ENCODE measurements around the gene NLK. TPM values are rescaled to one million over a fixed set of nuclear protein-coding genes. Genes with fewer than 3 reads are reported as not detected.

Gene NLK
- total and polyA plus RNA-seq, 2 of the 13 experiments (the other 11 are each of a cell fraction or from before 2014, with no cell fraction given): 13.4 to 14.6 TPM

DNA sequence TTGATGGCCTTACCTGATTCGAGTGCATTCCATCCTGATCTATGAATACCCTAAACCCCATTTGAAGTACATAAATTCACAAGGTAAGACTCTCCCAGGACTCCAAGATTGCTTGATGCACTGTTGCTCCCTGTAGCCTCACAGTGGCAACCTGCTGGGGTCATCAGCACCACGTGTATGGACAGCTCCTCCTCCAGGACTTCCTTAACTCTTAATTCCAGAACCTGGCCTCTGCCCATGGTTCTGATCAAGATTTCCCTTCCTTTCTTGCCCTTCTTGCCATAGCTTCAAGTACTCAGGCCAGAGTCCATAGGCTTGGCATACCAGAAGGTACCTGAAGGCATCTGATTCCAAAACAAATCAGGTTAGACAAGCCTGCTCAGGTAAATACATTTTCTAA is 34.0 kb upstream of the NLK start (continued):
- no peak for TF ChIP-seq DR1 (CRISPR knock-in tag; IDR thresholded peaks at IDR 0.05)
- TF ChIP-seq ZNF644 (CRISPR knock-in tag; IDR thresholded peaks at IDR 0.05; ENCODE audit: low read depth): no peak
- no peak for TF ChIP-seq POLR2G (IDR thresholded peaks at IDR 0.05; ENCODE audit: low read depth, low read length)
- TF ChIP-seq JUN (CRISPR knock-in tag; IDR thresholded peaks at IDR 0.05): no peak
- TF ChIP-seq, protein P1, sequence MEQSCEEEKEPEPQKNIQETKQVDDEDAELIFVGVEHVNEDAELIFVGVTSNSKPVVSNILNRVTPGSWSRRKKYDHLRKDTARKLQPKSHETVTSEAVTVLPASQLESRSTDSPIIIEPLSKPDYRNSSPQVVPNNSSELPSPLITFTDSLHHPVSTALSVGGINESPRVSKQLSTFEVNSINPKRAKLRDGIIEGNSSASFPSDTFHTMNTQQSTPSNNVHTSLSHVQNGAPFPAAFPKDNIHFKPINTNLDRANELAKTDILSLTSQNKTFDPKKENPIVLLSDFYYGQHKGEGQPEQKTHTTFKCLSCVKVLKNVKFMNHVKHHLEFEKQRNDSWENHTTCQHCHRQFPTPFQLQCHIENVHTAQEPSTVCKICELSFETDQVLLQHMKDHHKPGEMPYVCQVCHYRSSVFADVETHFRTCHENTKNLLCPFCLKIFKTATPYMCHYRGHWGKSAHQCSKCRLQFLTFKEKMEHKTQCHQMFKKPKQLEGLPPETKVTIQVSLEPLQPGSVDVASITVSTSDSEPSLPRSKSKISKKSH (CRISPR knock-in tag; IDR thresholded peaks at IDR 0.05; ENCODE audit: borderline replicate concordance): no peak
- TF ChIP-seq ZBTB46 (CRISPR knock-in tag; IDR thresholded peaks at IDR 0.05; ENCODE audit: borderline replicate concordance): no peak
- peak; percentile 41; the same call in 1 of the 2 replicates for TF ChIP-seq ZBTB1 (CRISPR knock-in tag; IDR thresholded peaks at IDR 0.05; ENCODE audit: borderline replicate concordance)
- peak; percentile 73; the same call in 1 of the 2 replicates for TF ChIP-seq ZSCAN9 (CRISPR knock-in tag; IDR thresholded peaks at IDR 0.05; ENCODE audit: borderline replicate concordance)
- TF ChIP-seq, protein P2, sequence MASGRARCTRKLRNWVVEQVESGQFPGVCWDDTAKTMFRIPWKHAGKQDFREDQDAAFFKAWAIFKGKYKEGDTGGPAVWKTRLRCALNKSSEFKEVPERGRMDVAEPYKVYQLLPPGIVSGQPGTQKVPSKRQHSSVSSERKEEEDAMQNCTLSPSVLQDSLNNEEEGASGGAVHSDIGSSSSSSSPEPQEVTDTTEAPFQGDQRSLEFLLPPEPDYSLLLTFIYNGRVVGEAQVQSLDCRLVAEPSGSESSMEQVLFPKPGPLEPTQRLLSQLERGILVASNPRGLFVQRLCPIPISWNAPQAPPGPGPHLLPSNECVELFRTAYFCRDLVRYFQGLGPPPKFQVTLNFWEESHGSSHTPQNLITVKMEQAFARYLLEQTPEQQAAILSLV (CRISPR knock-in tag; IDR thresholded peaks at IDR 0.05; ENCODE audit: borderline replicate concordance): no peak
- TF ChIP-seq ZFP62 (CRISPR knock-in tag; IDR thresholded peaks at IDR 0.05): no peak
- TF ChIP-seq EED (CRISPR knock-in tag; IDR thresholded peaks at IDR 0.05): no peak
- TF ChIP-seq AKAP8 (CRISPR knock-in tag; IDR thresholded peaks at IDR 0.05): no peak
- TF ChIP-seq MAZ (IDR thresholded peaks at IDR 0.05; ENCODE audit: borderline replicate concordance, low read depth, low read length): no peak
- TF ChIP-seq MAZ (CRISPR knock-in tag; IDR thresholded peaks at IDR 0.05; ENCODE audit: low read depth): no peak
- no peak for TF ChIP-seq SNAI1 (CRISPR knock-in tag; IDR thresholded peaks at IDR 0.05; ENCODE audit: borderline replicate concordance)
- 0 out of 2 replicates have a peak, but pooled peaks have one; percentile 57 for TF ChIP-seq LRRFIP1 (CRISPR knock-in tag; conservative IDR thresholded peaks at IDR 0.05)
- no peak for TF ChIP-seq MIER3 (CRISPR knock-in tag; IDR thresholded peaks at IDR 0.05; ENCODE audit: borderline replicate concordance)
- no peak for TF ChIP-seq POLR2A (IDR thresholded peaks at IDR 0.05; ENCODE audit: insufficient read depth in 1 of 2, low read depth in 2 of 2, low read length in 2 of 2)
- TF ChIP-seq KAT7 (CRISPR knock-in tag; IDR thresholded peaks at IDR 0.05; ENCODE audit: borderline replicate concordance): no peak
- TF ChIP-seq ZSCAN22 (CRISPR knock-in tag; IDR thresholded peaks at IDR 0.05): no peak
- no peak for TF ChIP-seq ZNF550 (CRISPR knock-in tag; IDR thresholded peaks at IDR 0.05; ENCODE audit: borderline replicate concordance)
- TF ChIP-seq, protein P3, sequence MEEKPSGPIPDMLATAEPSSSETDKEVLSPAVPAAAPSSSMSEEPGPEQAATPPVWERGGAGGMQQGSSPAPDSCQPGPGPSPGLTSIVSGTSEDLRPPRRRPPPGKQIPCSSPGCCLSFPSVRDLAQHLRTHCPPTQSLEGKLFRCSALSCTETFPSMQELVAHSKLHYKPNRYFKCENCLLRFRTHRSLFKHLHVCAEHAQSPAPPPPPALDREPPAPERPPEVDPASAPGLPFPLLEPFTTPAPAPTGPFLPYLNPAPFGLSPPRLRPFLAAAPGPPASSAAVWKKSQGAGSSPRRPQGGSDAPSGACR (CRISPR knock-in tag; IDR thresholded peaks at IDR 0.05): no peak
